MM.1S (cell line): ENCODE data around the gene TMEM167B.

Experiments used
- DNase-seq: peaks from one replicate; pipeline ENCODE4 v3.0.0-alpha.2; 2015
- H2AFZ ChIP-seq: fragments of 300-600 bp; sonication (generic); 2 replicates; pipeline ENCODE4 v1.6.0; 2016; ENCODE audit warnings: antibody characterized with exemption, low read length
- H3F3A ChIP-seq: fragments of 300-600 bp; sonication (generic); 2 replicates; pipeline ENCODE4 v1.6.1; 2016; ENCODE audit warnings: mild to moderate bottlenecking, antibody characterized with exemption, low read length, moderate library complexity, mixed read lengths; ENCODE audit not compliant: insufficient read depth
- H3K27ac ChIP-seq: fragments of 300-600 bp; sonication (generic); 2 replicates; pipeline ENCODE4 v1.5.1; 2016; ENCODE audit warnings: mild to moderate bottlenecking, low read length
- H3K27me3 ChIP-seq: fragments of 300-600 bp; sonication (generic); replicated peaks from 2 replicates; pipeline ENCODE4 v1.6.0; 2016; ENCODE audit warnings: low read length; ENCODE audit not compliant: insufficient read depth
- H3K36me3 ChIP-seq: fragments of 300-600 bp; sonication (generic); replicated peaks from 2 replicates; pipeline ENCODE4 v1.6.1; 2016; ENCODE audit warnings: mild to moderate bottlenecking, low read length, mixed read lengths; ENCODE audit not compliant: insufficient read depth
- H3K4me1 ChIP-seq: fragments of 300-600 bp; sonication (generic); 2 replicates; pipeline ENCODE4 v1.6.1; 2016; ENCODE audit warnings: low read length, mixed read lengths
- H3K4me2 ChIP-seq: fragments of 300-600 bp; sonication (generic); 2 replicates; pipeline ENCODE4 v1.6.0; 2016; ENCODE audit warnings: low read depth, low read length
- H3K4me3 ChIP-seq: fragments of 300-600 bp; sonication (generic); 2 replicates; pipeline ENCODE4 v1.5.1; 2016; ENCODE audit warnings: low read length, mixed read lengths
- H3K79me2 ChIP-seq: fragments of 300-600 bp; sonication (generic); 2 replicates; pipeline ENCODE4 v1.6.1; 2016; ENCODE audit warnings: mixed run types, low read length, mixed read lengths
- H3K9ac ChIP-seq: fragments of 300-600 bp; sonication (generic); 2 replicates; pipeline ENCODE4 v1.6.1; 2016; ENCODE audit warnings: low read length, mixed read lengths
- H3K9me2 ChIP-seq: fragments of 300-600 bp; sonication (generic); replicated peaks from 2 replicates; pipeline ENCODE4 v1.6.1; 2016; ENCODE audit warnings: mild to moderate bottlenecking, low read length, mixed read lengths; ENCODE audit not compliant: insufficient read depth
- H3K9me3 ChIP-seq: fragments of 300-600 bp; sonication (generic); replicated peaks from 2 replicates; pipeline ENCODE4 v1.6.1; 2016; ENCODE audit warnings: mild to moderate bottlenecking, low read length, mixed read lengths; ENCODE audit not compliant: insufficient read depth
- H4K20me1 ChIP-seq: fragments of 300-600 bp; sonication (generic); 2 replicates; pipeline ENCODE4 v1.6.1; 2016; ENCODE audit warnings: mild to moderate bottlenecking, low read length, moderate library complexity, mixed read lengths; ENCODE audit not compliant: insufficient read depth
- EZH2 ChIP-seq: fragments of 300-600 bp; sonication (generic); optimal IDR thresholded peaks from 2 replicates; pipeline ENCODE3; 2017; ENCODE audit warnings: low read depth, mild to moderate bottlenecking, antibody characterized with exemption, low read length, mixed read lengths
- EZH2phosphoT487 ChIP-seq: fragments of 300-600 bp; sonication (generic); IDR thresholded peaks from 2 replicates; pipeline ENCODE4 v1.6.1; 2018; ENCODE audit warnings: antibody characterized with exemption, low read length
- TF ChIP-seq, protein P1 (sequence below): fragments of 300-600 bp; sonication (generic); IDR thresholded peaks from 2 replicates; pipeline ENCODE4 v1.5.1; 2016; ENCODE audit warnings: antibody characterized with exemption, low read length, mixed read lengths

Gene TMEM167B

DNA sequence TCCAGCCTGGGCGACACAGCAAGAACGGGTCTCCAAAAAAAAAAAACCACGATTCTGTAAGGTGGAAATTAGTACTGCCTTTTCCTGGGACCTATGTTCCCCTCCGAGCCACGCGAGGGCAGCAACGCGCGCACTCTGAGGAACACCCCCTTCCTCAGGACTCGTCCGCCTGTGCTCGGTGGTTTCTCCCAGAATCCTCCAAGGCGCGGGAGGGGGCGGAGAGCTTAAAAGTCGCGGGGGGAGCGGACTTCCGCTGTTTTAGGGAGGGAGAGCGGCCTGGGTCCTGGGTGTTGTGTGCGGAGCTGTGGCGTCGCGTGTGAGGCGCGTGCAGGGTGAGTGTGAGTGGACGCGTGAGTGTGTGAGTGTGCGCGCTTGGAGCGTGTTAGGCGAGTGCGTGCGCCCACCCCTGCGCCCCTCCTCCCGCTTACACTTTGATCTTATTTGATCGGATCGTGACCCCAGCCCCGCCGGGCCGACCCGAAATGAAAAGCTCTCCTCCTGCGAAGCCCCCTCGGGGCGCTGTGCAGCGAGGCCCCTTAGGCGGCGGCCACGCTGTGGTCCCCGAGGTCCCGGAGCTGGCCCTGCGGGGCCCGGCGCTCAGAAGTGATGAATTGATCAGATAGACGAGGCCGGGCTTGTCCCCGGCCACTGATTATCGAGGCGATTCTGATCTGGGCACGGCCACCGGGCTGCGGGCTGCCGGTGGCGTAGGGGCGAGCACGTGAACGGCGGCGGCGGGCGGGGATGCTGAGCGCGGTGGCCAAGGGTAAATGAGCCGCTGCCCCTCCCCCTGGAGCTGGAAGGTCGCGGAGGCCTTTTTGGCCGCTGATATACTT, 9.6 kb downstream of the TMEM167B start:
- Histone ChIP-seq H3K4me1 (no peaks in the 10 kb centered on the region), H3K27me3 (no peaks in the 10 kb centered on the region), H3K4me3 (peak overlapping the region; percentile 79), H3K9me2 (no peaks in the 10 kb centered on the region), H3F3A (no peaks in the 10 kb centered on the region), H3K9ac (peak overlapping the region; percentile 88), H4K20me1 (no peaks in the 10 kb centered on the region), H3K4me2 (peak overlapping the region; percentile 52; the same call in 1 of the 2 replicates), H3K36me3 (no peaks in the 10 kb centered on the region), H3K9me3 (no peaks in the 10 kb centered on the region), H2AFZ (peak overlapping the region; percentile 53), H3K27ac (peak overlapping the region; percentile 63; the same call in 1 of the 2 replicates), H3K79me2 (peaks cover 11% of the 10 kb centered on the region)
- DNase-seq: peak; percentile 93
- TF ChIP-seq, protein P1, sequence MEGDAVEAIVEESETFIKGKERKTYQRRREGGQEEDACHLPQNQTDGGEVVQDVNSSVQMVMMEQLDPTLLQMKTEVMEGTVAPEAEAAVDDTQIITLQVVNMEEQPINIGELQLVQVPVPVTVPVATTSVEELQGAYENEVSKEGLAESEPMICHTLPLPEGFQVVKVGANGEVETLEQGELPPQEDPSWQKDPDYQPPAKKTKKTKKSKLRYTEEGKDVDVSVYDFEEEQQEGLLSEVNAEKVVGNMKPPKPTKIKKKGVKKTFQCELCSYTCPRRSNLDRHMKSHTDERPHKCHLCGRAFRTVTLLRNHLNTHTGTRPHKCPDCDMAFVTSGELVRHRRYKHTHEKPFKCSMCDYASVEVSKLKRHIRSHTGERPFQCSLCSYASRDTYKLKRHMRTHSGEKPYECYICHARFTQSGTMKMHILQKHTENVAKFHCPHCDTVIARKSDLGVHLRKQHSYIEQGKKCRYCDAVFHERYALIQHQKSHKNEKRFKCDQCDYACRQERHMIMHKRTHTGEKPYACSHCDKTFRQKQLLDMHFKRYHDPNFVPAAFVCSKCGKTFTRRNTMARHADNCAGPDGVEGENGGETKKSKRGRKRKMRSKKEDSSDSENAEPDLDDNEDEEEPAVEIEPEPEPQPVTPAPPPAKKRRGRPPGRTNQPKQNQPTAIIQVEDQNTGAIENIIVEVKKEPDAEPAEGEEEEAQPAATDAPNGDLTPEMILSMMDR: peak; percentile 62
- no peak for TF ChIP-seq EZH2

DNA sequence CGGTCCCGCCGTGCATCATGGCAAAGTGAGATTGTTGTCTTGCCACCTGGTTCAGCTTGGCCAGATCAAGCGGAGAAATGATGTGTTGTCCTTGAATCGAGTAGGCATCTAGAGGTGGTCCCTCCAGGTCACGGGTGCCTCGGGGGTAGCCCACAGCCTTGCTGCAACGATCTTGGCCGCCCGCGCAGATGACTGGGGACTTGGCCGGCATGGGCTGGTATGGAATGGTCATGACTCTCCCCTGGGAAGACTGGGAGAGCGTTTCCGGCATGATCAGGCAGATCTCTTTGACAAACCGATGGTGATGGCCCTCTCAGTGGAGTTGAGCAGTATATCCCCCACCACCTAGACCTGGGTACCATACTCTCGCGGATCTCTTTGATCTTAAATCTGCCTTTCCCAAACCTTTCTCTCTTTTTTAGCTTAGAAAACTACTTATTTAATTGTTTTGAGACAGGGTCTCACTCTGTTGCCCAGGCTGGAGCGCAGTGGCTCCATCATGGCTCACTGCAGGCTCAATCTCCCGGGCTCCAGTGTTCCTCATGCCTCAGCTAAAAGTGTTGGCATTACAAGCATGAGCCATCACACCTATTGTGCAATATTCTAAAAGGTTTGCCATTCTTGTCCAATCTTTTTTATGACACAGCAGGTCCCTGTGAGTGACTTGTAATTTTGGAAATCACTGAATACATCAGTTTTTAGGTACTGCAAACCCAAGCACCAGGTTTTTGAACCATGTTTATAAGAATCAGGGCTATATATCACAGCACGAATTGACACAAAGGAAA, 14.0 kb downstream of the TMEM167B start:
- H3K9me3 ChIP-seq: no peaks in the 10 kb centered on the region
- H3K4me2 ChIP-seq: no peak overlapping the region
- H3K4me1 ChIP-seq: no peaks in the 10 kb centered on the region
- peaks cover 11% of the 10 kb centered on the region for H3K79me2 ChIP-seq
- no peak overlapping the region for H3K9ac ChIP-seq
- no peak overlapping the region for H3K27ac ChIP-seq
- no peaks in the 10 kb centered on the region for H4K20me1 ChIP-seq
- no peak overlapping the region for H2AFZ ChIP-seq
- no peak overlapping the region for H3K4me3 ChIP-seq
- no peaks in the 10 kb centered on the region for H3F3A ChIP-seq
- H3K27me3 ChIP-seq: no peaks in the 10 kb centered on the region
- TF ChIP-seq EZH2 (no peak), EZH2phosphoT487 (no peak)
- TF ChIP-seq, protein P1: no peak
- no peaks in the 10 kb centered on the region for H3K9me2 ChIP-seq
- no peaks in the 10 kb centered on the region for H3K36me3 ChIP-seq
- no peak for DNase-seq

DNA sequence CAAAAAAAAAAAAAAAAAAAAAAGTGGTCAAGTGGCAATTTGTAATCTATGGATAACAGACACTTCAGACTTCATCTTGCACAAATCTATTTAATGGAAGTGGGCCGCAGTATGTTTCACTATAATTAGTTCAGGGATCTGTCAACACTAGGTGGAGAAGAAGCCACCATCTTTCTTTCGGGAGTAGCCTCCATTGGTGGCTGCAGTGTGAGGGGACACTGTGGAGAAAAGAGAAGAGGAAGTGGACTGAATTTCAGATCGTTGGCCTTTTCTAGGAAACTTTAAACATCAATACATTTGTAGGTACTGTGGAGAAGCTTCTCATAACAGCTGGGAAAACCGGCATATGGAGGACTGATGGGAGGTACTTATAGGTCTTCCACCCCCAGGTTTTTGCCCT, 15.3 kb downstream of the TMEM167B start:
- no peaks in the 10 kb centered on the region for H4K20me1 ChIP-seq
- H2AFZ ChIP-seq: no peak overlapping the region
- no peak overlapping the region for H3K4me3 ChIP-seq
- peaks cover 2% of the 10 kb centered on the region; the same call in 1 of the 2 replicates for H3K79me2 ChIP-seq
- no peaks in the 10 kb centered on the region for H3K36me3 ChIP-seq
- no peak overlapping the region for H3K27ac ChIP-seq
- no peaks in the 10 kb centered on the region for H3K9me2 ChIP-seq
- H3K4me1 ChIP-seq: no peaks in the 10 kb centered on the region
- no peaks in the 10 kb centered on the region for H3F3A ChIP-seq
- no peak overlapping the region for H3K9ac ChIP-seq
- TF ChIP-seq, protein P1: no peak
- TF ChIP-seq EZH2phosphoT487 (no peak), EZH2 (no peak)
- no peaks in the 10 kb centered on the region for H3K27me3 ChIP-seq
- no peak overlapping the region for H3K4me2 ChIP-seq
- H3K9me3 ChIP-seq: no peaks in the 10 kb centered on the region
- DNase-seq: no peak
